CD1c-positive myeloid dendritic cell (primary cell): ENCODE data around the gene DYSF.

Experiments used
- DNase-seq: peaks from one replicate; pipeline ENCODE4 v3.0.0-alpha.2; 2016; ENCODE audit errors: extremely low spot score

The DYSF gene

DNA sequence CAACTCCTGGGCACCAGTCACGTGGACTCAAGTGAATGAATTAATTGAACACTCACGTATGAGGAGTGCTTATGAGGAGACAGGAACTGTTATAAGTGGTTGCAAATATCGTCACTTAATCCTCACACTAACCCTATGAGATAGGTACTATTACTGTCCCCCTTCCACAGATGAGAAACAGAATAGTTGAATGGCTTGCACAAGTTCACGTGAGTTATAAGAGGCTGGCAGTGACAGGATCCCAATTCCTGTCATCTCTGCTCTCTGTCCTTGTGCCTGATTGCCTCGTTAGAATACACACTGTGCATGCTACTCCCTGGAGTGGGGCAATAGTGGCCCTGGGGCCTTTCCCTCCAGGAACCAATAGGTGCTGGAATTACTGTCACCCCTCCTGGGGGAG, 253.5 kb downstream of the DYSF start:
- no peak for DNase-seq

- DNase-seq, result no peak
Observed at GRCh38 chr2:71710367-71711132, 257.2 kb downstream of the DYSF start.

- no peak for DNase-seq
Observed at GRCh38 chr2:71711133-71711855, 257.9 kb downstream of the DYSF start.

GRCh38 chr2:71712158-71712818, 258.9 kb downstream of the DYSF start:
- DNase-seq, result no peak

GRCh38 chr2:71713581-71714580, 260.5 kb downstream of the DYSF start:
- DNase-seq, result no peak

- no peak for DNase-seq
Observed at GRCh38 chr2:71714601-71715240, 261.4 kb downstream of the DYSF start.

GRCh38 chr2:71715241-71715750, 261.9 kb downstream of the DYSF start:
- no peak for DNase-seq

DNA sequence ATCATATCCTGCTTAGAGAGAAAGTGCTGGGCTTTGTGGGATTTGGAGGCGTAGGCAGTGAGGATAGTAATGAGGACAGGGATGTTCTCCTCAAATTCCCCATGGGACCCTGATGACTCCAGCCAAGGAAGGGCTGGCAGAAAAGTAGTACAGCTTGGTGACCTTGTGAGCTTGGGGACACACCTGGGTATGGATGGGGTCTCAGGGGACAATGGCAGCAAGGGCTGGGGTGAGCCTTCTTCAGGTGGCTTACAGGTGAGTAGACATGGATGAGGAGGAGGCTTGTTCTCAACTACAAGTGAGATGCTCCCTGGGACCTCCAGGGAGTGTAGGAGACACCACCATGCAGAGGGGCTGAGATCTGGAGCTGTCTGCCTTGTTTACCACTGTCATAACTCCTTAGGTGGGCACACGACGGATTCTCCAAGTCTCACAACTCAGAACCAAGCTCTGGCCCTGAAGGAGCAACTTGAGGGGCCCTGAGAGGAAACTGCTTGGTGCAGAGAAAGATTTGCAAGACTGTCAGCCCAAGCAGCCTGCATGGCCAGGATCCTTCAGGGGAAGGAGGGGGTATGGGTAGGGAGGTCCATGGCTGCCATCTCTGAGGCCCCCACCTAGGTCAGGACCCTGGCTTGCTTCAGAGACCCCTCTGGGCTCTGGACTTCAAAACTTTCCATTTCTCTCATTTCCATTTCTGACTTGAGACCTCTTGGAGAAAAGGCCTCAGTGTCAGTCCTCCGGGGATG, 262.8 kb downstream of the DYSF start:
- no peak for DNase-seq

GRCh38 chr2:71716697-71717624, 263.6 kb downstream of the DYSF start:
- no peak for DNase-seq

DNA sequence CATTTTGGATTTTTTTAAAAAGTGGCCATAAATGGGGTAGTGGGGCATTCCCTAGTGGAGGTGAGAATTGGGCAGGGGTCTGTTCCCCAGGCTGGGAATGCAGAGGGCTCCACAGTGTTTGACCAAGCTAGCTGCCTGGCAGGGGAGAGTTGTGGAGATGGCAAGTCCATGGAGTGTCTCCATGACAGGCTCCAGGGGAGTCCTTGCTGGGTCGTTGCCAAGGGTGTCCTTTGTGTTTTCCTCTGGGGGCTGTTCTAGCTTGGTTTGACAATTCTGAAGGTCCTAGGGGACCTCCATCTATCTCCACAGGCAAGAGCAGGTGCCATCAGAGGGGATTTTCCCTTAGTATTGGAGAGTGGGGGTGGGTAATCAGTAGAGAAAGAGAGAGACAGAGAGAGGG, 265.3 kb downstream of the DYSF start:
- no peak for DNase-seq

DNA sequence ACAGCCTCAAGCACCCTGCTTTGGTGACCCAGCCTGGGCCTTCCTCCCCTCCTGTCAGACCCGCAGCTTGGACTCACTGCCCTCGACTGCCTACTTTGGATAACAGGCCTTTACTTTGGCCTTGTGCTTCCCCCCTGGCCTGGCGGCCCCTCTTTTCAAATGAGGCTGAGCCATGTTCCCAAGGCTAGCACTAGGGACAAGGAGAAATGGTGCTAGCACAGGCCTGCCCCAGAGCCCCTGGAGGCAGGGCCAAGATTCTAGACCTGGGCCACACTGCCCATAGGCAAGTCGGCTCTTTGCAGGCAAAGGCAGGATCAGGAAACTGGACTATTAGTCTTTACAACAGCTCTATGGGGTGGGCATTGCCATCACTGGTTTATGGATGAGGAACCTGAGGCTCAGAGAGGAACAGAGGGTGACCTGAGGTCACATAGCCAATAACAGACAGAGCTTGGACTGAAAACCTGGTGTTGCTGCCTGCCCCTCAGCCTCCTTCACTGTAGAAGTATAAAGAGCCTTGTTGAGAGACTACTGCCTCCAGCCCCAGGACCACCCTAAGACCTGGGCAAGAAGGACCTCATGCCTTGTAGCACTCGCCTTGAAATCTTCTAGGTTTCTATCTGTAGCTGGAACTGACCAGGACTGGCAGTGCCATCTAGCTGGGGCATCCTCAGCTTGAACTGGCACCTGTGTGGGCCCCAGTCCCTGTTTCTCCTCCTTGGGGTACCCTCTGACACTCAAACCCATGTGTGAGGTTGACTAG, 266.3 kb downstream of the DYSF start:
- DNase-seq, result no peak

DNA sequence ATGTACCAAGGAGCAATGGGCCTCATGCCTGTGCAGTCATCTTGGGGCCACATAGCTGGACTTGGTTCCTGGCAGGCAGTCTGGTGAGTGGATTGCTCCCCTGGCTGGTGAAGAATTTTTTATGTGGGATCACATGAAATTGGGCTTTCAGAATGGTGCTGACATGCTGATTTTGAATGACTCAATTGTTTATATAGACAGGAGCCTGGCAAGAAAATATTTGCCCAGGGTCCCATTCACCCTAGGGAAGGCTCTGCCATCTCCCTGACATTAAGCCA, 266.9 kb downstream of the DYSF start:
- no peak for DNase-seq

DNA sequence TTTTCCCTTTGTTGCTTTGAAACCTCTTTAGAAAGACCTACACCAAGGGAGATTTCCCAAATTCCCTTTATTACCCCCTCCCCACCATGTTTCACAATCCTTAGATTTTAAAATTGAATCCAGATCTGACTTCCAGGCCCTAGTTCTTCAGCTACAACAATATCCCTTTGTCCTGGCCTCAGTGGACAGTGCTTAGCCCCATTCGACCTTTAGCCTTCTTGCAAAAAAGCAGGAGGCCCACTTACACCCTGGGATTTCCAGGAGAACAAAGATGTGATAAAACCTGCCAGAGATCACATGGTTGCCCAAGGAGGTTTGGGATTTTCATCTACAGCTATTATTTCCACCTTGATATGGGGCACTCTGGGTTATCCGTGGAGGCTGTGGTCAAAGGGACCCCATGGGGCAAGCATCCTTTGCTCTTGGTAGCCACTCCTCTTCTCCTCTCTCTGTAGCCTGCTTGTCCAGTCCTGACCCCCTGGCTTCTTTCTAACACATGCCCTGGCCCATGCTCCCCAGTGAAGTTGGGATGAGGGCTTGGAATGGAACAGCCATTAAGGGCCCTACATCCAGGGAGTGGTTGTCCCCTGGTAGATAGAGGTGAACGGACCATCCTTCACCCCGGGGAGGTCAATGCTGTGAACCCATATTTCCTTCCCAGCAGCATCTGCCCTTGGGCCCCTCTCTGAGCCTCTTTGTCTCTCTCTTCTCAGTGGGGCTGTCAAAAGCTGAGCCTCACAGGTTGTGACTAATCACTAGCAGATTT, 267.4 kb downstream of the DYSF start:
- no peak for DNase-seq

DNA sequence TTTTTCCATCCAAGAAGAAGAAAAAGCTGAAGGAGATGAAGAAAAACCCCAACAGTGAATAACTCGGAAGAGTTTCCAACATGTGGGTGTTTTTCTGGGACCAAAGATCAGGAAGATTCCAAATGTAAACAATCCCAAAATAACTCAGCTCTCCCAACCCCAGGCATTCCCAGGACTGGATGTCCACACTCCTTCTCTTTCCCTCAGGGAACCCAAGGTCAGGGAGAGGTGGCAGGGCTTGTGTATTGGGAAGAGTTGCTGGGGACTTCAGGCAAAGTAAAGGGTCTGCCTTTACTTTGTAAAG, 268.0 kb downstream of the DYSF start:
- no peak for DNase-seq

- no peak for DNase-seq
Observed at GRCh38 chr2:71721669-71722068, 268.3 kb downstream of the DYSF start.

DNA sequence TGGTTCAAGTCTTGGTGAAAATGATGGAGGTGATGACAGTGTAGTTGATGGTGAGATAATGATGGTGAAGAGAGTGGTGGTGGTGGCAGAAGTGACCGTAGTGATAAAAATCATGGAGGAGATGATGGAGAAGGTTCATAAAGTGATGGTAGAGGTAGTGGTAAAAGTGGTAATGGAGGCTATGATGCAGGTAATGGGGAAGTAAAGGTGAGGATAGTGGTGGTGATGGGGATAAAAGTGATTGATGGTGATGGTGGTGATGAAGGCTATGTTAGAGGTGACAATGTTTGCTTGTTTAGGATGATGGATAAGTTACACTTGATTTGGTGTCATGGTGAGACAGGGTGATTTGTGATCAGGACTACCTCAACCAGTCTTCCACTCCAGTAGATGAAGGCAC, 268.9 kb downstream of the DYSF start:
- no peak for DNase-seq

DNA sequence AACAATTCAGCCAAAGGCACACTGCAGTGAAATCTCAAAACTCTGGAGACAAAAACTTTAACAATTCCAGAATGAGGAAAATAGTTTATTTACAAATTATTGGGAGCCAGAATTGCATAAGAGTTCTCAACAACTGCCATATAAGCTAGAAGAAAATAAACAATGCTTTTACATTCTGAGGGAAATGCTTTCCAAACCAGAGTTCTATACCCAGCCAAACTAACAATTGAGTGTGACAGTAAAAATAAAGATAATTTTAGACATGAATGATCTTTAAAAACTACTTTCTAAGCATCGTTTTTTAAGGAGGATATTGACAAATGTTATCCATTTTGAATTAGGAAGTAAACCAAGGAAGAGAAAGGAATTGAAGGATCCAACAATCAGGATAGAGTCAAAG, 271.4 kb downstream of the DYSF start:
- no peak for DNase-seq

- DNase-seq, result no peak
Observed at GRCh38 chr2:71725836-71726235, 272.5 kb downstream of the DYSF start.
